Pons (tissue), 1 donor: ENCODE results near the gene PIK3R3.

Experiments used
- DNase-seq: peaks from one replicate; pipeline ENCODE4 v3.0.0-alpha.2; 2016; ENCODE audit warnings: low spot score

Gene PIK3R3

DNA sequence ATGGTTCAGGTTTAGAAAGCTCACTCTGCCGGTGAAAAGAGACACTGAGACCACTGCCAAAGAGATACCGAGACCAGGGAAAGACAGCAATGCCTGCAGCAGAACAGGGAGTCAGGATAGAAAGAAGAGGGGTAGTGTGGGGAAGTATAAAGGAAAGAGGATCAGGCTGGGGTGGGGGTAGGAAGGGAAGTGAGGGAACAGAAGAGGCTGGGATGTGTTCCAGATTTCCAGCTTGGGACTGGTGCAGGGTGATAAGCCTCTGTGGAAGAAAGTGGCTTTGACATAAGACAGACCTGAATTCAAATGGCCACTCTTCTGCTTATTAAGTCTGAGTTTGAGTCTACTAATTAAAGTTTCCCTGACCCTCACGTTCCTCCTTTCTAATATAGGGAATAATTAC lies 105.9 kb downstream of the PIK3R3 start:
- DNase-seq, result no peak

DNA sequence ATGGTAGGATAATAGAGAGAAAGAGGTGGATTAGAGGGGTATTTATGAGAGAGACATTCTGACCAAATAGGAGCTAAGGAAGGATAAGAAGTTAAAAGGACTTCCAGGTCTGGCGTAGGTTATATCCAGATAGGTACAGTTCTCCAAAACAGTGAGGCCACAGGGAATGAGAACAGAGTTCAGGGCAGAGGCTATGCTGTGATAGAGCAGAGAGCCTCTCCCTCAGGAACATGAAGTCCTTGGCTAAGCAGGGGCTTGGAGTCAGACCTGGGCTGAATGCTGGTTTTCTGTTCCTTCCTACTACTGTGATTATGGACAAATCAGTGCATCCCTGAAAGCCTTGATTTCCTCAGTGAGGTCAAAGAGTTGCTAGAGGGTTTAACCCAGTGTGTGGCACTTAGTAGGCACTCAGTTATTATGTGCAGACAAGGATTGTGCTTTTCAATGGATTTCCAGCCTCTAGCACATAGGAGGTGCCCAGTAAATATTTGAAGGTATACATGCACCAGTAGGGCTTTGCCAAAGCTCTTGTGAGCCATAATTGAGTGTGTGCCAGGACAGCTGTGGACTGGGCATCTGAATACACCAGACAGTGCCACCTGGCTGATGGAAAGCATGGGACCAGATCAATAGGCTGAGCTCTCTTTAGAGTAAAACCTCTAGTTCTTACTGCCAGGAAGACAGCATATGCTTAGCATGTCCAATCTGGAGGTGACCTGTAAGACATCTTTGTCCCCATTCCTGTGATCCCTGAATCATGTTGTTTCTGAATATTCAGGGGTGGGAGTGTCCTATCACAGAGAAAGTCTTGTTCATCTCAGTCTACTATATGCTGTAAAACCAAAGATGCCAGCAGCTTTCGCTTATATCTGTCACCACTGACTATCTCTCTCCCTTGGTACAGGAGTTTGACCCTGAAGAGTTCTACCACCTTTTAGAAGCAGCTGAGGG lies 111.1 kb downstream of the PIK3R3 start:
- no peak for DNase-seq

DNA sequence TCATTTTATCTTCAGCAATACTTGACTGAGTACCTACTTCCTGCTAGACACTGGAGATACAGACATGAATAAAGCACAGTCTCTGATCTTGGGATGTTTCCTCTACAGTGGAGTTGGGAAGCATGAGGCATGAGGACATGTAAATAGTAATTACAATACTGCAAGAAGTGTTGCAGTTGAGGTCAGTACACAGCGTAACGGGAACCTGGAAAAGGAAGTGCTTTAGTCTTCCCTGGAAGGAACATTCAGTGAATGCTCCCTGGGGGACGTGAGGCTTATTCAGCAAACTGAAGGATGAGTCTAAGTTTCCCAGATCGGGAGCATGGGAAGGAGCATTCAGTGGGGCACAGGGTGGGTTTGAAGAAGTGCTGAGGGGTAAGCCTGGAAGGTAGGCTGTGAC lies 112.4 kb downstream of the PIK3R3 start:
- DNase-seq, result no peak

DNA sequence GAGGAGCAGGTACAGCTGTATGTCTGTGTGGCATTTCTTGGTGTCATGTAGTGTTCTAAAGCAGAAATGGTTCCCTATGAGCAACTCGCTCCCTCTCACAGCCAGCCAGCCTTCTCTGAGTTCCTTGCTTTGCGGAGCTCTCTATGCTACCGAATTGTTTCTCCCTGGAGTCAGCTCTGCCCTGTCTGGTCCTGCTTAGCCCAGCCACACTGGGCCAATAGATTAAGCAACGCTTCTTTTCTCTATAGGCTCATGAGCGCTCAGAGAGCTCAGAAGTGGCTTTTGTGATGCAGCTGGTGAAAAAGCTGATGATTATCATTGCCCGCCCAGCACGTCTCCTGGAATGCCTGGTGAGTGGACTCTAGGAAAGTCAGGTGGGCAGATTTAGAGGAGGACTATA lies 113.1 kb downstream of the PIK3R3 start:
- no peak for DNase-seq

DNA sequence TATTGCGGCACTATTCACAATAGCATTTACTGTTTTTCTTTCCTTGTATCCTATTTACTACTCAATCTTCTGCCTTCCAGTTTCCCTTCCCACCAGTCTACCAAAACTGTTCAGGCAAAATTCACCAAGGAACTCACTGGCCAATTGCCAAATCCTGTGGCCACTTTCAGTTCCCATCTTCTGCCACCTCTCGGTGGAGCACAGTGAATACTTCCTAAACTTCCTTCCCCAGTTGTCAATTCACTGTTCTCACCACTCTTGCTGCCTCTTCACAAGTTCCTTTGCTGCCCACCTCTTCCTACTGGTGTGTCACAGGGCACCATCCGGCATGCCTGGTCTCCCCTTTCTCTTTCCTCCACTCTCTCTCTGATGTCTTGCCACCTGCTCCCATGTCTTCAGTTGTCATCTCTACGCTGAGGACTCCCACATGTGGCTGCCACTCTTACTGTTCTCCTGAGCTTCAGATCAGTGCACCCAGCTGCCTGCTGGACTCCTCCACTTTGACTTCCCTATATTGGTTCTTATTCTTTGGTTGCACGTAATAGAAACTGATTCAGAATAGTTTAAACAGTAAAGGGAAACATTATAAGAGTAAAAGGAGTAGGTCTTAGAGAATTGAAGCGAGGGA lies 114.4 kb downstream of the PIK3R3 start:
- DNase-seq, result peak; percentile 38

DNA sequence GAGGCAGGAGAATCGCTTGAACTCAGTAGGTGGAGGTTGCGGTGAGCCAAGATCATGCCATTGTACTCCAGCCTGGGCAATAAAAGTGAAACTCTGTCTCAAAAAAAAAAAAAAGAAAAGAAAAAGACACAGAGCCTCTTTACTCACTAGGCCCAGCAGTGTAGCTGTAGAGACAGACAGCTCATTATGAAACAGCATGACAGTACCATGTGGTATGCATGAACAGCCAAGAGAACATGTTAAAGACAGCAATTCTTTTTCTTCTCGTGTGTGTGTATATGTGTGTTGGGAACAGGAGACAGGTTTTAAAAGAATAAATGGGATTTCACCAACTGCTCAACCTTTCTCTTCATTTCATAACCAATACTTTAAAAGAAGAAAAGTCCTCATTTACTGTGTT lies 118.8 kb downstream of the PIK3R3 start:
- DNase-seq, result no peak

DNA sequence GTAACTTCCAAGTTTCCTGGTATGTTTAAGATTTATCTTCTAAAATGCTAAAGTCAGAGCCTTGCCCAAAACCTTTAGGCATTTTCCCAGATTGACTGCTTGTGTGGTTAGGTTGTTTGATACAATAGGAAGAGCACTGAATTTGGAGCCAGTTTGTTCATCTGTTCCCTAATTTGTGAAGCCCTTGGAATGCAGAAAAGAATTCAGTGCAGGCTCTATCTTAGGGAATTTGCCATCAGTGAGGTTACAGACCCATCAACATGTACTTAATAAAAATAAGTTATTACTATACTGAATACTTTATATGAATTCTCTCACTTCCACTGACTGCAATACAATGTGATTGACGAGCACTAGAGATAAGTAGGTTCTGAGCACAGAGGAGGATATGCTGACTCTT lies 120.2 kb downstream of the PIK3R3 start:
- no peak for DNase-seq

DNA sequence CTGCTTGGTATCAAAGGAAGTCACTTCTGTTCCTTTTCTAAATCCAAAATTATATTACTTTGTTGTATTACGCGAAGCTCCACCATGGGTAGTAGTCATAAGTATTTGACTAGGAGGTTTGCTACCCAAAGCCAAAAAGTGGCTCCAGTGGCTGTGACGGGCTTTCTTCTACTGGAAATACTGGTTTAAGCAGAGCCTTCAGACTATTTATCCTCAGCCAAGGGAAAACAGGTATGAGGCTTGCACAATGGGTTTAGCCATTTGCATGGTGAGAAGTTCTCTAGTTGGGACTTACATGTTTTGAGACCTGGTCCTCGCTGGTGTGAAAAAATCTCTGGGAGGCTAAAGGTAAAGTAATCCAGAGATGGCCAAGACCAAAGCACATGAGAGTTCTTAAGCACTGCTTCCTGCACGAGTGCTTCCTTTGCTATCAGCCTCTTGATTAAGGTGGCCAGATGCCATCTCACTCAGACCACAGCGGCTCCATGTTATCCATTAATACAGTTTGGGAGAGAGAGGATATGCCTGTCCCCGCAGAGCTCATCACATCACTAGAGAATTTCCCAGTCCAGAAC lies 121.2 kb downstream of the PIK3R3 start:
- DNase-seq, result no peak

DNA sequence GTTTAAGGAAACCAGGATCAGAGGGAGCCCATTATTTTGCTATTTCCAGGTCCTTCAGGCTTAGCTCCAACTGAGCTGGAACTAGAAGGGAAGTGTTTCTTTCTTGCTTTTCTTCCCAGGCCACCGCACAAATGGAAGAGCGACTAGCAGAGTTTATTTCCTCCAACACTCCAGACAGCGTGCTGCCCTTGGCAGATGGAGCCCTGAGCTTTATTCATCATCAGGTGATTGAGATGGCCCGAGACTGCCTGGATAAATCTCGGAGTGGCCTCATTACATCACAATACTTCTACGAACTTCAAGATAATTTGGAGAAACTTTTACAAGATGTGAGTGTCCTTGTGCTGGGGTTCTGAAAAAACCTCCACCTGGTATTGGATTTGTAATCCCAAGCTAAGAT lies 121.8 kb downstream of the PIK3R3 start:
- DNase-seq, result no peak

DNA sequence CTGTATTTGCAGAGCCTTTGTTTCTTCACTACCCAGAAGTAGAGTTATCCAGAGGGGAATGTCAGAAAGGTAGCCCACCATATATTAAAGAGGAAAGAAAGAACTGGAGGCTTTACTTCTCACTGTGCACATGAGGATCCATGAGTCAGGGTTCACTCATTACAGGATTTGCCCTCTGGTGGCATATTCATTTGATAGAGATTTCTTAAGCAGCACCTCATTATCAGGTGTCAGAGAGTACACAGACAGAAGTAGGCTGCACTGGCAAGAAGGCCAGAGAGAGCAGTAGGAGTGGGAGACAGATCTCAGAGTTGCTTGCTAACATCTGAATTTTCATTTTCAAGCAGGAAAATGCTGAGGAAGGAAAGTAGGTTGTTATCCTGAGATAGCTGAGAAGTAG lies 123.8 kb downstream of the PIK3R3 start:
- no peak for DNase-seq

DNA sequence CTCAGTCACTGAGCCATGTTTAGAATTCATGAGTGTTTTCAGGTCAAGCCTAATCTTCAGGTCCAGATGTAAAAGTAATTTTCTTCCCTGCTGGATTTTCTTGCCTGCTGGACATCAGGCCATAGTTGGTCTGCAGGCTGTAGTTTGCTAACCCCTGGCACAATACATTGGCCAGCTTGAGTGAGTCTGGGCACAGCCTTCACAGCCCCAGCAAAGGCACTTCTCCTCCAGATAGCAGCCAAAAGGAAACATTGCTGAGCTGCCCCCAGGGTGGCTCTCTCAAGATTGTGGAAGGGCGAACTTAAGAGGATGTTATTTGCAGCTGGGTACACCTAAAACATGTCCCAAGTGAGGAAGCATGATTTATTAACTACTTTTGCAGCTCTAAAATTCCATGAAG lies 126.8 kb downstream of the PIK3R3 start:
- DNase-seq, result no peak

DNA sequence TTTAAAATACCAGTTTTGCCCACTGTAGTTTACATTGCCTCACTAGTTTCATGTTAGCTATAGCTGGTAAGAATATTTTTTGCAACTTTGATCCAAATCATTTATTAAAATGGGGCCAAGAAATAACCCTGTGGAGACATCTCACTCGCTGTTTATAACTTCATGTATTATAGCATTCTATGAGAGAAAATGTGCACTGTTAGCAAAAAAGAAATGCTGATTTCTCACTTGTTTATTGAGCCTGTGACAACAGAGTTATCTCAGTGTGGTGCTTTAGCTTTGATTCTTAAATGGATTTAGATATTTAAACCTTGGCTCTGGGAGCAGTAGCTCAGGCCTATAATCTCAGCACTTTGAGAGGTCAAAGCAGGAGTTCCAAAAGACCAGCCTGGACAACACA lies 127.9 kb downstream of the PIK3R3 start:
- DNase-seq, result no peak

DNA sequence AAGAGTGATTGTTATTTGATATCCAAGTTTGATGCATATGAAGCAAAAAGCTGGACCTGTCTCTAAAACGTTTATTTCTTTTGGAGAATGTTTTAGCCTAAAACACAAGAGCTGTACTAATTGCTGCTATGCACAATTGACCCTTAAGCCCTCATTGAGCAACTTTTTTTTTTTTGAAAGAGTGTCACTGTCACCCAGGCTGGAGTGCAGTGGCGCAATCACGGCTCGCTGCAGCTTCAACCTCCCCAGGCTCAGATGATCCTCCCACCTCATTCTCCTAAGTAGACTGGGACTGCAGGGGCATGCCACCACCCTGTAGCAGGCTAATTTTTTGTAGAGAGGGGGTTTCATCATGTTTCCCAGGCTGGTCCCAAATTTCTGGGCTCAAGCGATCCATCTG lies 129.1 kb downstream of the PIK3R3 start:
- DNase-seq, result no peak

DNA sequence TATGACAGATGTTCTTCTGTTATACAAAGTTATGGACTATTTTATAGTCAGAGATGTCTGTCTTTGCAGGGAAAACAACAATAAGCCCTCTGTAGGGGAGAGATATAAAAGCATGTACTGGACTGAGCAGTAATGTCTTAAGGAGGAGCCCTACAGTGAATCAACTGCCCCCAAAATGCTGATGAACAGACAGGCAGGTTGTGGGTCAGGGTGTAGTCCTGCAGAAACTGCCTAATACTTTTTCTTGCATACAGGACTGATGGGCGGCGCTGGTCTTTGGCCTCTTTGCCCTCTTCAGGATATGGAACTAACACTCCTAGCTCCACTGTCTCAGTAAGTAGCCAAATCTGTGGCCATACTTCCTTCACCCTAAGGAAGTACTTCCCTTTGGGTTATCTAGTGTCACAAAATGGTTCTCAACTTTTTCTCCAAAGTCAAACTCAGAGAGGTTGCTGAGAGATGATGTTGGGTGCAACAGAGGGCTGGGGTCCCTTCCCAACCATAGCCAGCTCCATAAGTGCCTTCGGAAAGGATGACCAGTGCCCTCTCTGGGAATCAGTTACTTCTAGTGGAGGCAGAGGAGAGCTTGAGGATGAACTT lies 129.8 kb downstream of the PIK3R3 start:
- DNase-seq, result no peak

DNA sequence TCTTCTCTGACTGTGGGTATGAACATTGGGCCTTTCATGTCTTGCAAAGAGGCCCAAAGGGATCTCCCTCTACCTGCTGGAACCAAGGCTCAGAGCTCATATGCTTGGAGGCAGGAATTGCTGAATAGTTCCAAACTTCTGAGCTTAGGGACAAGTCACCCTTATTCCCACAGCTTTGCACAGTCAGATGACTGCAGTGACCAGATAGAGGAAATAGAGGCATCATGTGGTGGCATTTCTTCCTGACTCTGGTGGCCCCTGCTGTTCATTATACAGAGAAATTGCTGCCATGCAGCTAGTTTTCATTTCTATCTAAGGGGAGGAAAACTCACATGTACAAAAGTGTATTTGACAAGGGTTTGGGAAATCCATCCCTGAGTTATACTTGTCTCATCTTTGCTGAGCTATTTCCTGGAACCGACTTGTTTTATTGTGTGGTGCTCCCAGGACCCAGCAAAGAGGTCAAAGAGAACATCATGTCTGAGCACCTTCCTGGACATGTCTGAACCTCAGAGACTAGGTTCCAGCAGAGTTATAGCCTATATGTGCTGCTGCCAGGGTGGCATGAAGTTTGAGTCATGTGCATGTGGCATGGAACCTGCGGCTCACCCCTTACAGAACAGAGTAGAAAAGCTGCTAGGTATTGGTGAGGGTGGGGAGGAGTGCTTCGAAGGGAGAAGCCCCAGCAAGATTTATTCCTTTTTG lies 131.2 kb downstream of the PIK3R3 start:
- no peak for DNase-seq

DNA sequence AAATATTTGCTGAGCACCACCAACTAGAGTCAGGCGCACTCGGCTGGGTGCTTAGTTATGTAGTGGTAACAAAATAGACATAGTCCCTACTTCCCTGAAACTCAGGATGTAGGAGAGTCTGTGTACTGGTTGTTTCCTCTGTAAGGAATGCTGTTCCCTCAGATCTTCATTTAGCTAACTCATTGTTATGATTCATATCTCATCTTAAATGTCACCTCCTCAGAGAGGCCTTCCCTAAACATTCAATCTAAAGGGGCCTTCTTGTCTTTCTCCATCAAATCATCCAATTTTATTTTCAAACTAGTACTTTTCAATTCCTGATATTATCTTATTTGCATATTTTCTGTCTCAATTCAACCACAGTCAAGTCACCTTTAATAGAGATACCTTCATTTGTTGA lies 132.9 kb downstream of the PIK3R3 start:
- DNase-seq, result no peak

DNA sequence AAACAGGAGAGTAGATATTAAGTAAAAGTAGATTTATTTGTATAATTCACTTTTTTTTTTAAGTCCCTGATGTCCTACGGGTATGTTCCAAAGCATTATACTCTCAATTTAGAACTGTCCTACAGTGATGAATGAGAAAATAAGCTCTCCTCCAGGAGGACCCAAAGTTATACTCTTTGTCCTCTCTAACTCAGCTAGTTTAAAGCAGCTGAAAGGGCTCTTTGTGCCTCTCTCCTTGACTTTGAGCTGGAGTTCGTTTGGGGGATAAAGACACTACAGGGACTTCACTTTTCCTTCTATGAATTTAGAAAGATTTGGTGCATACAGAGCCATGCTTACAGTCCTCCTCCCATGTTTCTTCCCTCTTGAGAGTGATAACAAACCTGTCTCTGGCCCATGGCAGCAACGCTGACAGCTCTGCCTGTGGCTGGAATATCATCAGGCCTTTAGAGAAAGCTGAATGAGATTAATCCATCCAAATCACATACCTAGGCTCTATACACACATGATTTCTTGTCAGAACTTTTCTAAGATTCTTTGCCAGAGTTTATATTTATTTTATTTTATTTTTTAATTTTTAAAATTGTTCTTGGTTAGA lies 134.3 kb downstream of the PIK3R3 start:
- no peak for DNase-seq

DNA sequence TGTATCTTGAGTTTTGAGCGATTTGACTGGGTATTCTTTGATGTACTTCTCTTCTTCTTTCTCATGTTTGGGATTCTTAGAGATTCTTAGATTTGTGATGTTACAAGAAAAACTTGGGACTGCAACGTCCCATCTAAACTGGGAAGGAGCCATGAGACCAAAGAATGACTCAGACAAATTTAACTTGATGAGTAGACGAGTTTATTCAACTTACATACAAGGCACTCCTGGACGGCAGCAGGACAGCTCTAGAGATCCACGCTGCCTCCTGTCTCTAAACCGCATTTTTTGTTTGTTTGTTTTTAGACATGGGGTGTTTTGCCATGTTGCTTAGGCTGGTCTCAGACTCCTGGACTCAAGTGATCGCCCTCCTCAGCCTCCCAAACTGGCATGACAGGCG lies 137.1 kb downstream of the PIK3R3 start:
- DNase-seq, result no peak

DNA sequence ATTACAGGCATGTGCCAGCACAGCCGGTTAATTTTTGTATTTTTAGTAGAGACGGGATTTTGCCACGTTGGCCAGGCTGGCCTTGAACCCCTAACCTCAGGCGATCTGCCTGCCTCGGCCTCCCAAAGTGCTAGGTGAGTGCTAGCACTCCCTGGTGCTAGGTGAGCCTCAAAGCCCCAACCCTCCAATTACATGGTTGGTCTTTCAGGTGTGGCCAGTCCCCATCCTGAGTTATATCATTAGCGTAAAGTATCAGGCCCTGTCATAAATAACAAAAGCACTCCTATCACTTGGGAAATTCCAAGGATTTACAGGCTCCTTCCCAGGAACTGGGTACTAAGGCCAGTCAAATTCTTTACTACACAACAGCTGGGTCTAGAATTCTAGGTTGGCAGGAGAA lies 138.0 kb downstream of the PIK3R3 start:
- no peak for DNase-seq
